HepG2 (cell line): Measurements from ENCODE around the gene SFRP4. TPM values are rescaled to one million over a fixed set of nuclear protein-coding genes. Genes with fewer than 3 reads are reported as not detected.
A peak's percentile ranks its signal among the peaks of the same experiment; 100 is the strongest.

Experiments
- BRD4 ChIP-seq: sonication (generic); formaldehyde crosslinking; IDR thresholded peaks from 2 replicates; pipeline ENCODE4 v1.4.0; 2020; ENCODE audit warnings: missing genetic modification reagents
- ELK4 ChIP-seq: sonication (generic); formaldehyde crosslinking; IDR thresholded peaks from 2 replicates; pipeline ENCODE4 v1.9.0; 2021; ENCODE audit warnings: missing genetic modification reagents, borderline replicate concordance
- HNF1B ChIP-seq: sonication (generic); formaldehyde crosslinking; IDR thresholded peaks from 2 replicates; pipeline ENCODE4 v1.5.1; 2020; ENCODE audit warnings: mild to moderate bottlenecking, moderate library complexity, missing genetic modification reagents
- HNRNPLL ChIP-seq: fragments of 200-400 bp; formaldehyde crosslinking; IDR thresholded peaks from 2 replicates; pipeline ENCODE4 v1.6.1; 2017; ENCODE audit warnings: mild to moderate bottlenecking, low read depth, low read length; ENCODE audit not compliant: poor library complexity, severe bottlenecking
- IRF1 ChIP-seq: sonication (generic); formaldehyde crosslinking; IDR thresholded peaks from 2 replicates; pipeline ENCODE4 v1.4.0; 2020; ENCODE audit warnings: low read depth, mild to moderate bottlenecking, missing genetic modification reagents
- ISX ChIP-seq: sonication (generic); formaldehyde crosslinking; conservative IDR thresholded peaks from 2 replicates; pipeline ENCODE4 v1.5.0; 2020; ENCODE audit warnings: missing genetic modification reagents
- JUN ChIP-seq: sonication (generic); formaldehyde crosslinking; IDR thresholded peaks from 2 replicates; pipeline ENCODE4 v1.4.0; 2020; ENCODE audit warnings: mild to moderate bottlenecking, missing genetic modification reagents
- KLF16 ChIP-seq, 2 experiments: sonication (generic) in 1 of 2; formaldehyde crosslinking in 1 of 2; IDR thresholded peaks; 2 replicates each; pipeline versions ENCODE4 v1.6.1 to v1.8.0; 2016 to 2023; ENCODE audit warnings: missing genetic modification reagents in 2 of 2, missing compliant biosample characterization in 1 of 2
- KMT2B ChIP-seq: IDR thresholded peaks from 2 replicates; pipeline ENCODE4 v1.6.1; 2016; ENCODE audit warnings: missing genetic modification reagents, missing compliant biosample characterization
- LRRFIP1 ChIP-seq: sonication (generic); formaldehyde crosslinking; conservative IDR thresholded peaks from 2 replicates; pipeline ENCODE4 v1.4.0; 2020; ENCODE audit warnings: missing genetic modification reagents
- MEIS2 ChIP-seq: sonication (generic); formaldehyde crosslinking; IDR thresholded peaks from 2 replicates; pipeline ENCODE4 v1.9.0; 2021; ENCODE audit warnings: mild to moderate bottlenecking, missing genetic modification reagents
- MNT ChIP-seq: fragments of 450-650 bp; IDR thresholded peaks from 2 replicates; pipeline ENCODE4 v1.6.1; 2016
- PBX2 ChIP-seq: IDR thresholded peaks from 2 replicates; pipeline ENCODE4 v1.6.1; 2016; ENCODE audit warnings: control low read depth
- TEAD2 ChIP-seq: sonication (generic); formaldehyde crosslinking; IDR thresholded peaks from 2 replicates; pipeline ENCODE4 v1.9.0; 2021; ENCODE audit warnings: missing genetic modification reagents
- ZNF558 ChIP-seq: sonication (generic); formaldehyde crosslinking; IDR thresholded peaks from 2 replicates; pipeline ENCODE4 v1.9.0; 2022; ENCODE audit warnings: mild to moderate bottlenecking, missing genetic modification reagents, borderline replicate concordance
- ZNF572 ChIP-seq: sonication (generic); formaldehyde crosslinking; IDR thresholded peaks from 2 replicates; pipeline ENCODE4 v1.5.1; 2020; ENCODE audit warnings: mild to moderate bottlenecking, missing genetic modification reagents
- ZNF704 ChIP-seq: sonication (generic); formaldehyde crosslinking; IDR thresholded peaks from 2 replicates; pipeline ENCODE4 v1.8.1; 2023; ENCODE audit warnings: mild to moderate bottlenecking, inconsistent platforms, moderate library complexity, missing genetic modification reagents, borderline replicate concordance
- polyA plus RNA-seq, 8 experiments: library from polyadenylated mRNA; depleted of rRNA in 3 of 8; stranded (reverse) in 7 of 8; unstranded in 1 of 8; fragments of >200 nt; fragmentation: Illumina TruSeq in 4 of 8; extraction: Trizol in 4 of 8; gene quantifications; 2 replicates each; pipeline versions ENCODE4 v1.2.1 to v1.2.3, GENCODE V29; 2011 to 2016; ENCODE audit warnings: low read depth in 4 of 8, missing spikeins in 1 of 8, mixed read lengths in 1 of 8; ENCODE audit not compliant: insufficient read depth in 1 of 8
- total RNA-seq, 5 experiments: library from RNA; depleted of rRNA; stranded (reverse); fragments of >200 nt; fragmentation: Illumina TruSeq; extraction: Trizol; gene quantifications; 2 replicates each; pipeline ENCODE4 v1.2.3, GENCODE V29; 2016; ENCODE audit warnings: low read depth in 1 of 5

The SFRP4 gene
- total and polyA plus RNA-seq, 2 of the 13 experiments (the other 11 are each of a cell fraction or from before 2014, with no cell fraction given), result 0.96 to 1.8 TPM

- no peak for TF ChIP-seq LRRFIP1 (CRISPR knock-in tag)
- no peak for TF ChIP-seq HNF1B (CRISPR knock-in tag)
- no peak for TF ChIP-seq ZNF572 (CRISPR knock-in tag)
- TF ChIP-seq ISX (CRISPR knock-in tag), result peak; percentile 89; the same call in 1 of the 2 replicates
- no peak for TF ChIP-seq JUN
- no peak for TF ChIP-seq TEAD2 (CRISPR knock-in tag)
- TF ChIP-seq PBX2, result no peak
- TF ChIP-seq BRD4, result 0 out of 2 replicates have a peak, but pooled peaks have one; percentile 31
- TF ChIP-seq ZNF704 (CRISPR knock-in tag), result 0 out of 2 replicates have a peak, but pooled peaks have one; percentile 19
- no peak for TF ChIP-seq MNT
- no peak for TF ChIP-seq KMT2B
- TF ChIP-seq MEIS2, result peak; percentile 49; the same call in 1 of the 2 replicates
- TF ChIP-seq ELK4, result no peak
- no peak for TF ChIP-seq IRF1 (CRISPR knock-in tag)
- peak; percentile 36 to 41; a peak in 1 of 4 replicates for TF ChIP-seq KLF16 (CRISPR knock-in tag; IDR thresholded peaks at IDR 0.05)
- TF ChIP-seq HNRNPLL, result peak; percentile 83
- TF ChIP-seq ZNF558, result no peak
Measured at GRCh38 chr7:37920849-37921805, 4.5 kb upstream of the SFRP4 start (continued).
